Measurements from ENCODE around the gene RAB43.
A peak's percentile ranks its signal among the peaks of the same experiment; 100 is the strongest.

The RAB43 gene

GRCh38 chr3:129063841-129064482 is 57.6 kb downstream of the RAB43 start:
- H3K9me3 Mint-ChIP-seq (ENCODE audit: low read depth) = no peaks in the 10 kb centered on the region
- H3K4me1 Mint-ChIP-seq (ENCODE audit: low read depth) = peaks cover 10% of the 10 kb centered on the region
- H3K4me3 Mint-ChIP-seq = no peak overlapping the region
- no peaks in the 10 kb centered on the region for H3K36me3 Mint-ChIP-seq
- no peak overlapping the region for H3K27ac Mint-ChIP-seq
- no peaks in the 10 kb centered on the region for H3K27me3 Mint-ChIP-seq

DNA sequence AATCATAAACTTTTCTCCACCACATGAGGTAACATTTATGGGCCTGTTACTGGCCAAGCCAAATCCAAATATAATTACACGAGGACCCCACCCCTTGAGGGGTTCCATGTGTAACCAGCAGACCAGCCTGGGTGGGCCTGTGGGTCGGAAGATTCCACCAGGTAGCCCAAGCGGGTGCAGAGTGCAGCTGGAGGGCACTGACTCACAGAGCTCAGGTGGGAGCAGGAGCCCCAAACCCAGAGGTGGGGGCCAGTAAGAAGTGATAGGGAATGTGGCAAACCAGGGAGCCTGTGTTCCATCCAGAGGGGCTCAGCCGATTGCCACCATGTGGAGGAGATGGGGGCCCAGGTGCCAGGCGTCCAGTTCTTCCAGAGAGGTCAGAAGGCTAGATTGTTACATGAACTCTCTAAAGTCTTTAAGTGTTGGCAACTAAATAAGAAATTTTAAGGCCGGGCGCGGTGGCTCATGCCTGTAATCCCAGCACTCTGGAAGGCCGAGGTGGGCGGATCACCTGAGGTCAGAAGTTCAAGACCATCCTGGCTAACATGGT is 58.4 kb downstream of the RAB43 start:
- Mint-ChIP-seq H3K27me3 (no peaks in the 10 kb centered on the region), H3K4me1 (ENCODE audit: low read depth) (peaks cover 11% of the 10 kb centered on the region), H3K27ac (no peak overlapping the region), H3K9me3 (ENCODE audit: low read depth) (no peaks in the 10 kb centered on the region), H3K4me3 (no peak overlapping the region), H3K36me3 (no peaks in the 10 kb centered on the region)

- no peaks in the 10 kb centered on the region for H3K27me3 Mint-ChIP-seq
- H3K4me1 Mint-ChIP-seq (ENCODE audit: low read depth) = peaks cover 9% of the 10 kb centered on the region
- no peaks in the 10 kb centered on the region for H3K9me3 Mint-ChIP-seq (ENCODE audit: low read depth)
- no peaks in the 10 kb centered on the region for H3K36me3 Mint-ChIP-seq
- H3K27ac Mint-ChIP-seq = no peak overlapping the region
- H3K4me3 Mint-ChIP-seq = no peak overlapping the region
Observed at GRCh38 chr3:129061888-129062834, 59.4 kb downstream of the RAB43 start.

- Mint-ChIP-seq H3K36me3 (no peaks in the 10 kb centered on the region), H3K4me1 (ENCODE audit: low read depth) (peaks cover 9% of the 10 kb centered on the region)
Observed at GRCh38 chr3:129061023-129061887, 60.3 kb downstream of the RAB43 start.

GRCh38 chr3:129060276-129061022 is 61.2 kb downstream of the RAB43 start, which contains the start of gene GP9:
TSS of gene GP9 (plus strand) at chr3:129060779. CDS start at chr3:129061740, 961 bp downstream.
- no peaks in the 10 kb centered on the region for H3K27me3 Mint-ChIP-seq
- H3K4me3 Mint-ChIP-seq = no peak within 1 kb of the TSS
- no peaks in the 10 kb centered on the region for H3K9me3 Mint-ChIP-seq (ENCODE audit: low read depth)
- no peaks in the 10 kb centered on the region for H3K36me3 Mint-ChIP-seq
- H3K27ac Mint-ChIP-seq = no peak within 1 kb of the TSS
- H3K4me1 Mint-ChIP-seq (ENCODE audit: low read depth) = peaks cover 9% of the 10 kb centered on the region

More at GRCh38 chr3:129061023-129061887, 60.3 kb downstream of the RAB43 start:
- Mint-ChIP-seq H3K27ac (no peak overlapping the region), H3K4me3 (no peak overlapping the region), H3K27me3 (no peaks in the 10 kb centered on the region), H3K9me3 (ENCODE audit: low read depth) (no peaks in the 10 kb centered on the region)

DNA sequence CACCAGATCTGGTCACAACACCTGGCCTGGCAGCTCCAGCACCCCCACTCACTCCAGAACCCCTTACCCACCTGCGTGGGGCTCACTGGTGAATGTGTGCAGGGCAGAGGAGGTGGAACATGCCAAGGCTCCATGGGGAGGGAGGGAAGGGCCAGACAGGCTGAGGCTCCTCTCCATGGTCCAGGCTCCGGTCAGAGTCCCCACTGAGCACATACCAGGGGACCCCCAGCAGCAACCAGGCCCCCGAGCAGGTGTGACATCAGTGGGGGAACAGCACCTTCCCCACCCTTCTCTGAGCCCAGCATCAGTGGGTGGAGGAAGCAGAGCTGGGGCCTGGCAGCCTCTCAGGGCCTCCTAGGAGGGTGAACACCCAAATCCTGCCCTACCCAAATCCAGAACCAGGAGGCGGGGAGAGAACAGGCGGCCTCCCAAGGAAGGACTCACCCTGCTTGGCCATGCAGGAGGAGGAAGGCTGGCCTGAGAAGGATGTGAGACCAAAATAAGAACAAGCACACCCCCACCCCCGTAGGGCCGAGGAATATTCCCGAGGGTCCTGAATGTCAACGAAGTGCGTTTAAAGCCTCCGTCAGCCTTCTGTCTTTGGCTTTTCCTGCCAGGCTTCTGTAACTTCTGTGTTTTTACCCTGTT is 62.2 kb downstream of the RAB43 start:
- H3K4me3 Mint-ChIP-seq = no peak overlapping the region
- H3K36me3 Mint-ChIP-seq = no peaks in the 10 kb centered on the region
- H3K4me1 Mint-ChIP-seq (ENCODE audit: low read depth) = peaks cover 9% of the 10 kb centered on the region
- no peak overlapping the region for H3K27ac Mint-ChIP-seq
- no peaks in the 10 kb centered on the region for H3K9me3 Mint-ChIP-seq (ENCODE audit: low read depth)
- H3K27me3 Mint-ChIP-seq = no peaks in the 10 kb centered on the region

GRCh38 chr3:129058441-129059200 is 63.0 kb downstream of the RAB43 start:
- H3K4me3 Mint-ChIP-seq = no peak overlapping the region
- peaks cover 12% of the 10 kb centered on the region for H3K4me1 Mint-ChIP-seq (ENCODE audit: low read depth)
- H3K27ac Mint-ChIP-seq = no peak overlapping the region
- H3K9me3 Mint-ChIP-seq (ENCODE audit: low read depth) = no peaks in the 10 kb centered on the region
- H3K36me3 Mint-ChIP-seq = no peaks in the 10 kb centered on the region
- H3K27me3 Mint-ChIP-seq = no peaks in the 10 kb centered on the region

- H3K9me3 Mint-ChIP-seq (ENCODE audit: low read depth) = no peaks in the 10 kb centered on the region
- no peaks in the 10 kb centered on the region for H3K36me3 Mint-ChIP-seq
- peak overlapping the region; percentile 68 for H3K27ac Mint-ChIP-seq
- H3K27me3 Mint-ChIP-seq = no peaks in the 10 kb centered on the region
- H3K4me3 Mint-ChIP-seq = no peak overlapping the region
- H3K4me1 Mint-ChIP-seq (ENCODE audit: low read depth) = peaks cover 14% of the 10 kb centered on the region
Observed at GRCh38 chr3:129057249-129057648, 64.4 kb downstream of the RAB43 start.

- H3K4me1 Mint-ChIP-seq (ENCODE audit: low read depth) = peaks cover 14% of the 10 kb centered on the region
- H3K9me3 Mint-ChIP-seq (ENCODE audit: low read depth) = no peaks in the 10 kb centered on the region
Observed at GRCh38 chr3:129056451-129057173, 65.0 kb downstream of the RAB43 start.

GRCh38 chr3:129054605-129055104 is 66.9 kb downstream of the RAB43 start:
- no peaks in the 10 kb centered on the region for H3K27me3 Mint-ChIP-seq
- no peaks in the 10 kb centered on the region for H3K36me3 Mint-ChIP-seq
- peak overlapping the region; percentile 75 for H3K27ac Mint-ChIP-seq
- no peaks in the 10 kb centered on the region for H3K9me3 Mint-ChIP-seq (ENCODE audit: low read depth)
- no peak overlapping the region for H3K4me3 Mint-ChIP-seq
- peaks cover 14% of the 10 kb centered on the region for H3K4me1 Mint-ChIP-seq (ENCODE audit: low read depth)

More at GRCh38 chr3:129056451-129057173, 65.0 kb downstream of the RAB43 start:
- H3K36me3 Mint-ChIP-seq = no peaks in the 10 kb centered on the region
- H3K27ac Mint-ChIP-seq = no peak overlapping the region
- no peaks in the 10 kb centered on the region for H3K27me3 Mint-ChIP-seq
- H3K4me3 Mint-ChIP-seq = no peak overlapping the region

GRCh38 chr3:129052675-129053074 is 68.9 kb downstream of the RAB43 start:
- Mint-ChIP-seq H3K4me1 (ENCODE audit: low read depth) (peaks cover 6% of the 10 kb centered on the region), H3K27ac (no peak overlapping the region), H3K27me3 (no peaks in the 10 kb centered on the region), H3K36me3 (peaks cover 6% of the 10 kb centered on the region), H3K4me3 (no peak overlapping the region), H3K9me3 (ENCODE audit: low read depth) (peaks cover 5% of the 10 kb centered on the region)

- no peaks in the 10 kb centered on the region for H3K27me3 Mint-ChIP-seq
- peaks cover 6% of the 10 kb centered on the region for H3K36me3 Mint-ChIP-seq
- H3K4me1 Mint-ChIP-seq (ENCODE audit: low read depth) = peaks cover 5% of the 10 kb centered on the region
- H3K4me3 Mint-ChIP-seq = no peak overlapping the region
- H3K9me3 Mint-ChIP-seq (ENCODE audit: low read depth) = peaks cover 5% of the 10 kb centered on the region
- H3K27ac Mint-ChIP-seq = peak overlapping the region; percentile 36
Observed at GRCh38 chr3:129051871-129052340, 69.7 kb downstream of the RAB43 start.
